ENCODE results near the gene THBS3.
A peak's percentile ranks its signal among the peaks of the same experiment; 100 is the strongest.
"Not testable (repeated sequence)": the region's sequence is repeated elsewhere in the genome, so short reads cannot be mapped to it uniquely, and the experiment has no call there.

DNA sequence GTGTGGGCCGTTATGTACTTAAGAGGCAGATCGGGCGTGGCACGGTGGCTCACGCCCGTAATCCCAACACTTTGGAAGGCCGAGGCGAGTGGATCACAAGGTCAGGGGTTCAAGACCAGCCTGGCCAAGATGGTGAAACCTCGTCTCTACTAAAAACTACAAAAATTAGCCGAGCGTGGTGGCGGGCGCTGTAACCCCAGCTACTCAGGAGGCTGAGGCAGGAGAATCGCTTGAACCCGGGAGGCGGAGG lies 13.8 kb downstream of the THBS3 start:
- TF ChIP-seq RFX5 (IDR thresholded peaks at IDR 0.05; ENCODE audit: low read depth, low read length); POLR2A (conservative IDR thresholded peaks at IDR 0.05): not testable (repeated sequence)
- TF ChIP-seq, protein P1, sequence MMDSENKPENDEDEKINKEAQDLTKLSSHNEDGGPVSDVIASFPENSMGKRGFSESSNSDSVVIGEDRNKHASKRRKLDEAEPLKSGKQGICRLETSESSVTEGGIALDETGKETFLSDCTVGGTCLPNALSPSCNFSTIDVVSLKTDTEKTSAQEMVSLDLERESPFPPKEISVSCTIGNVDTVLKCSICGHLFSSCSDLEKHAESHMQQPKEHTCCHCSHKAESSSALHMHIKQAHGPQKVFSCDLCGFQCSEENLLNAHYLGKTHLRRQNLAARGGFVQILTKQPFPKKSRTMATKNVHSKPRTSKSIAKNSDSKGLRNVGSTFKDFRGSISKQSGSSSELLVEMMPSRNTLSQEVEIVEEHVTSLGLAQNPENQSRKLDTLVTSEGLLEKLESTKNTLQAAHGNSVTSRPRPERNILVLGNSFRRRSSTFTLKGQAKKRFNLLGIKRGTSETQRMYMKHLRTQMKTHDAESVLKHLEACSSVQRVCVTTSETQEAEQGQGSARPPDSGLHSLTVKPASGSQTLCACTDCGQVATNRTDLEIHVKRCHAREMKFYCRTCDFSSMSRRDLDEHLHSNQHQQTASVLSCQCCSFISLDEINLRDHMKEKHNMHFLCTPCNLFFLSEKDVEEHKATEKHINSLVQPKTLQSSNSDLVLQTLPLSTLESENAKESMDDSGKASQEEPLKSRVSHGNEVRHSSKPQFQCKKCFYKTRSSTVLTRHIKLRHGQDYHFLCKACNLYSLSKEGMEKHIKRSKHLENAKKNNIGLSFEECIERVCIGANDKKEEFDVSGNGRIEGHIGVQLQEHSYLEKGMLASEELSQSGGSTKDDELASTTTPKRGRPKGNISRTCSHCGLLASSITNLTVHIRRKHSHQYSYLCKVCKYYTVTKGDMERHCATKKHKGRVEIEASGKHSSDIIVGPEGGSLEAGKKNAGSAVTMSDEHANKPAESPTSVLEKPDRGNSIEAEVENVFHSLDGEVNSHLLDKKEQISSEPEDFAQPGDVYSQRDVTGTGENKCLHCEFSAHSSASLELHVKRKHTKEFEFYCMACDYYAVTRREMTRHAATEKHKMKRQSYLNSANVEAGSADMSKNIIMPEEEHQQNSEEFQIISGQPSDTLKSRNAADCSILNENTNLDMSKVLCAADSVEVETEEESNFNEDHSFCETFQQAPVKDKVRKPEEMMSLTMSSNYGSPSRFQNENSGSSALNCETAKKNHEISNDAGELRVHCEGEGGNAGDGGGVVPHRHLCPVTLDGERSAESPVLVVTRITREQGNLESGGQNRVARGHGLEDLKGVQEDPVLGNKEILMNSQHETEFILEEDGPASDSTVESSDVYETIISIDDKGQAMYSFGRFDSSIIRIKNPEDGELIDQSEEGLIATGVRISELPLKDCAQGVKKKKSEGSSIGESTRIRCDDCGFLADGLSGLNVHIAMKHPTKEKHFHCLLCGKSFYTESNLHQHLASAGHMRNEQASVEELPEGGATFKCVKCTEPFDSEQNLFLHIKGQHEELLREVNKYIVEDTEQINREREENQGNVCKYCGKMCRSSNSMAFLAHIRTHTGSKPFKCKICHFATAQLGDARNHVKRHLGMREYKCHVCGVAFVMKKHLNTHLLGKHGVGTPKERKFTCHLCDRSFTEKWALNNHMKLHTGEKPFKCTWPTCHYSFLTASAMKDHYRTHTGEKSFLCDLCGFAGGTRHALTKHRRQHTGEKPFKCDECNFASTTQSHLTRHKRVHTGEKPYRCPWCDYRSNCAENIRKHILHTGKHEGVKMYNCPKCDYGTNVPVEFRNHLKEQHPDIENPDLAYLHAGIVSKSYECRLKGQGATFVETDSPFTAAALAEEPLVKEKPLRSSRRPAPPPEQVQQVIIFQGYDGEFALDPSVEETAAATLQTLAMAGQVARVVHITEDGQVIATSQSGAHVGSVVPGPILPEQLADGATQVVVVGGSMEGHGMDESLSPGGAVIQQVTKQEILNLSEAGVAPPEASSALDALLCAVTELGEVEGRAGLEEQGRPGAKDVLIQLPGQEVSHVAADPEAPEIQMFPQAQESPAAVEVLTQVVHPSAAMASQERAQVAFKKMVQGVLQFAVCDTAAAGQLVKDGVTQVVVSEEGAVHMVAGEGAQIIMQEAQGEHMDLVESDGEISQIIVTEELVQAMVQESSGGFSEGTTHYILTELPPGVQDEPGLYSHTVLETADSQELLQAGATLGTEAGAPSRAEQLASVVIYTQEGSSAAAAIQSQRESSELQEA (IDR thresholded peaks at IDR 0.05; ENCODE audit: low read depth): not testable (repeated sequence)
- TF ChIP-seq, protein P2, sequence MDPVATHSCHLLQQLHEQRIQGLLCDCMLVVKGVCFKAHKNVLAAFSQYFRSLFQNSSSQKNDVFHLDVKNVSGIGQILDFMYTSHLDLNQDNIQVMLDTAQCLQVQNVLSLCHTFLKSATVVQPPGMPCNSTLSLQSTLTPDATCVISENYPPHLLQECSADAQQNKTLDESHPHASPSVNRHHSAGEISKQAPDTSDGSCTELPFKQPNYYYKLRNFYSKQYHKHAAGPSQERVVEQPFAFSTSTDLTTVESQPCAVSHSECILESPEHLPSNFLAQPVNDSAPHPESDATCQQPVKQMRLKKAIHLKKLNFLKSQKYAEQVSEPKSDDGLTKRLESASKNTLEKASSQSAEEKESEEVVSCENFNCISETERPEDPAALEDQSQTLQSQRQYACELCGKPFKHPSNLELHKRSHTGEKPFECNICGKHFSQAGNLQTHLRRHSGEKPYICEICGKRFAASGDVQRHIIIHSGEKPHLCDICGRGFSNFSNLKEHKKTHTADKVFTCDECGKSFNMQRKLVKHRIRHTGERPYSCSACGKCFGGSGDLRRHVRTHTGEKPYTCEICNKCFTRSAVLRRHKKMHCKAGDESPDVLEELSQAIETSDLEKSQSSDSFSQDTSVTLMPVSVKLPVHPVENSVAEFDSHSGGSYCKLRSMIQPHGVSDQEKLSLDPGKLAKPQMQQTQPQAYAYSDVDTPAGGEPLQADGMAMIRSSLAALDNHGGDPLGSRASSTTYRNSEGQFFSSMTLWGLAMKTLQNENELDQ (CRISPR knock-in tag; IDR thresholded peaks at IDR 0.05; ENCODE audit: borderline replicate concordance): not testable (repeated sequence)
- TF ChIP-seq, protein P3, sequence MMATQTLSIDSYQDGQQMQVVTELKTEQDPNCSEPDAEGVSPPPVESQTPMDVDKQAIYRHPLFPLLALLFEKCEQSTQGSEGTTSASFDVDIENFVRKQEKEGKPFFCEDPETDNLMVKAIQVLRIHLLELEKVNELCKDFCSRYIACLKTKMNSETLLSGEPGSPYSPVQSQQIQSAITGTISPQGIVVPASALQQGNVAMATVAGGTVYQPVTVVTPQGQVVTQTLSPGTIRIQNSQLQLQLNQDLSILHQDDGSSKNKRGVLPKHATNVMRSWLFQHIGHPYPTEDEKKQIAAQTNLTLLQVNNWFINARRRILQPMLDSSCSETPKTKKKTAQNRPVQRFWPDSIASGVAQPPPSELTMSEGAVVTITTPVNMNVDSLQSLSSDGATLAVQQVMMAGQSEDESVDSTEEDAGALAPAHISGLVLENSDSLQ (IDR thresholded peaks at IDR 0.05): not testable (repeated sequence)
- 0 out of 2 replicates have a peak, but pooled peaks have one; percentile 8 for TF ChIP-seq ELF1 (tag; IDR thresholded peaks at IDR 0.05)
- TF ChIP-seq, protein P4, sequence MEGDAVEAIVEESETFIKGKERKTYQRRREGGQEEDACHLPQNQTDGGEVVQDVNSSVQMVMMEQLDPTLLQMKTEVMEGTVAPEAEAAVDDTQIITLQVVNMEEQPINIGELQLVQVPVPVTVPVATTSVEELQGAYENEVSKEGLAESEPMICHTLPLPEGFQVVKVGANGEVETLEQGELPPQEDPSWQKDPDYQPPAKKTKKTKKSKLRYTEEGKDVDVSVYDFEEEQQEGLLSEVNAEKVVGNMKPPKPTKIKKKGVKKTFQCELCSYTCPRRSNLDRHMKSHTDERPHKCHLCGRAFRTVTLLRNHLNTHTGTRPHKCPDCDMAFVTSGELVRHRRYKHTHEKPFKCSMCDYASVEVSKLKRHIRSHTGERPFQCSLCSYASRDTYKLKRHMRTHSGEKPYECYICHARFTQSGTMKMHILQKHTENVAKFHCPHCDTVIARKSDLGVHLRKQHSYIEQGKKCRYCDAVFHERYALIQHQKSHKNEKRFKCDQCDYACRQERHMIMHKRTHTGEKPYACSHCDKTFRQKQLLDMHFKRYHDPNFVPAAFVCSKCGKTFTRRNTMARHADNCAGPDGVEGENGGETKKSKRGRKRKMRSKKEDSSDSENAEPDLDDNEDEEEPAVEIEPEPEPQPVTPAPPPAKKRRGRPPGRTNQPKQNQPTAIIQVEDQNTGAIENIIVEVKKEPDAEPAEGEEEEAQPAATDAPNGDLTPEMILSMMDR (IDR thresholded peaks at IDR 0.05 in 2 of 3, conservative IDR thresholded peaks at IDR 0.05 in 1 of 3; ENCODE audit: insufficient read depth in 2 of 3, low read depth in 1 of 3, low read length in 3 of 3): not testable (repeated sequence)
